ENCODE data around the gene RNF151.
"Not testable (repeated sequence)": the region's sequence is repeated elsewhere in the genome, so short reads cannot be mapped to it uniquely, and the experiment has no call there.

RNF151 gene

GRCh38 chr16:1960665-1961630, 5.7 kb upstream of the RNF151 start:
- peak in 1 of 2 donors; percentile 47 for DNase-seq

GRCh38 chr16:1961651-1962067, 5.0 kb upstream of the RNF151 start:
- peak in 1 of 2 donors; percentile 22 for DNase-seq

GRCh38 chr16:1962161-1963153, 4.2 kb upstream of the RNF151 start:
- not testable (repeated sequence) for DNase-seq

- DNase-seq: peak; percentile 36 to 57
Measured at GRCh38 chr16:1963806-1964505, 2.7 kb upstream of the RNF151 start.

- peak; percentile 99 for DNase-seq
Measured at GRCh38 chr16:1964506-1965395, 1.9 kb upstream of the RNF151 start, which contains the start of gene RPS2. Gene RPS2, minus strand, starts transcription at chr16:1964826. Its CDS starts 201 bp downstream, at chr16:1964625.

- DNase-seq: peak in 1 of 2 donors; percentile 21
Measured at GRCh38 chr16:1965396-1966001, 1.2 kb upstream of the RNF151 start.

GRCh38 chr16:1968146-1968953, 1.7 kb downstream of the RNF151 start:
- no peak for DNase-seq

- peak; percentile 96 to 97 for DNase-seq
Measured at GRCh38 chr16:1971796-1972489, 5.3 kb downstream of the RNF151 start, which contains the start of gene TBL3. Gene TBL3, plus strand, starts transcription at chr16:1972053. Its CDS starts 112 bp downstream, at chr16:1972165.

GRCh38 chr16:1972490-1972877, 5.8 kb downstream of the RNF151 start:
- no peak for DNase-seq

- DNase-seq: no peak
Measured at GRCh38 chr16:1973461-1974156, 7.0 kb downstream of the RNF151 start.

GRCh38 chr16:1974157-1975070, 7.8 kb downstream of the RNF151 start:
- DNase-seq: no peak

GRCh38 chr16:1975432-1976215, 9.0 kb downstream of the RNF151 start:
- DNase-seq: no peak

- DNase-seq: no peak
Measured at GRCh38 chr16:1976216-1976520, 9.5 kb downstream of the RNF151 start.

GRCh38 chr16:1976951-1977874, 10.6 kb downstream of the RNF151 start:
- DNase-seq: no peak

- DNase-seq: no peak
Measured at GRCh38 chr16:1977875-1978268, 11.2 kb downstream of the RNF151 start.
